Left ventricle myocardium superior (tissue), 1 donor: ENCODE data around the gene TAF4. TPM values are rescaled to one million over a fixed set of nuclear protein-coding genes. Genes with fewer than 3 reads are reported as not detected.
"Not testable (repeated sequence)": the region's sequence is repeated elsewhere in the genome, so short reads cannot be mapped to it uniquely, and the experiment has no call there.

Experiments
- ATAC-seq: fragments of 200-7000 bp; cut with Tn5 transposase; one replicate; pipeline ENCODE4 v1.9.1; 2020; ENCODE audit warnings: mild to moderate bottlenecking, moderate library complexity
- DNase-seq: peaks from one replicate; pipeline ENCODE4 v3.0.0-alpha.2; 2020
- intact Hi-C: fragments of 100-400 bp; cut with micrococcal nuclease; formaldehyde crosslinking; loops from one replicate; pipeline ENCODE4 v1.11.0; 2022
- total RNA-seq: library from RNA; stranded (reverse); fragmentation: NEBNext Ultra II Directional; extraction: Animal tissue kit (Norgen Biotek cat#: 25700); gene quantifications from one replicate; pipeline ENCODE4 v1.2.1, GENCODE V29; 2021
- donor health status: DM: no; HTN: yes; CAD: no; lungs with severe emphysema.

TAF4 gene
- total RNA-seq, 1 donor from 2014 or later, result 11.2 TPM

GRCh38 chr20:62060631-62061541 lies 4.8 kb downstream of the TAF4 start:
- DNase-seq, result no peak
- no peak for ATAC-seq
- intact Hi-C loops, result loop anchor here (10.0 kb wide), 1 partner anchor 64 kb away; the partner anchor contains the start of gene LSM14B

GRCh38 chr20:62059920-62060630 lies 5.6 kb downstream of the TAF4 start:
- no peak for DNase-seq
- no peak for ATAC-seq
- intact Hi-C loops, result loop anchor here (10.0 kb wide), 1 partner anchor 65 kb away; the partner anchor contains the start of gene LSM14B

GRCh38 chr20:62059401-62059800 lies 6.3 kb downstream of the TAF4 start:
- DNase-seq, result no peak
- ATAC-seq, result no peak
- intact Hi-C loops, result no loop called here

GRCh38 chr20:62058941-62059340 lies 6.7 kb downstream of the TAF4 start:
- no peak for ATAC-seq

GRCh38 chr20:62056975-62057374 lies 8.7 kb downstream of the TAF4 start:
- ATAC-seq (no peak), DNase-seq (no peak)
- intact Hi-C loops, result no loop called here

More at GRCh38 chr20:62058941-62059340, 6.7 kb downstream of the TAF4 start:
- intact Hi-C loops, result no loop called here
- DNase-seq, result no peak

- ATAC-seq, result no peak
- no peak for DNase-seq
- intact Hi-C loops, result no loop called here
These were observed 9.3 kb downstream of the TAF4 start for GRCh38 chr20:62056377-62056776.

- ATAC-seq, DNase-seq, intact Hi-C loops: not testable (repeated sequence)
These were observed 9.9 kb downstream of the TAF4 start for GRCh38 chr20:62055862-62056115.

GRCh38 chr20:62055106-62055861 lies 10.4 kb downstream of the TAF4 start:
- intact Hi-C loops, result no loop called here
- DNase-seq, result no peak

GRCh38 chr20:62054451-62054953 lies 11.2 kb downstream of the TAF4 start:
- ATAC-seq (no peak), DNase-seq (no peak)
- intact Hi-C loops, result no loop called here

More at GRCh38 chr20:62055106-62055861, 10.4 kb downstream of the TAF4 start:
- no peak for ATAC-seq

GRCh38 chr20:62053465-62054196 lies 12.1 kb downstream of the TAF4 start:
- no peak for DNase-seq
- intact Hi-C loops, result no loop called here
- no peak for ATAC-seq

- intact Hi-C loops, result no loop called here
- DNase-seq (no peak), ATAC-seq (no peak)
These were observed 12.7 kb downstream of the TAF4 start for GRCh38 chr20:62052842-62053464.

- intact Hi-C loops, result no loop called here
- ATAC-seq, result no peak
- no peak for DNase-seq
These were observed 13.3 kb downstream of the TAF4 start for GRCh38 chr20:62052336-62052841.

GRCh38 chr20:62051546-62052255 lies 14.0 kb downstream of the TAF4 start:
- DNase-seq (no peak), ATAC-seq (no peak)
- intact Hi-C loops, result no loop called here

GRCh38 chr20:62051144-62051543 lies 14.5 kb downstream of the TAF4 start:
- DNase-seq (no peak), ATAC-seq (peak; percentile 47)
- intact Hi-C loops, result no loop called here

GRCh38 chr20:62050166-62051120 lies 15.2 kb downstream of the TAF4 start:
- ATAC-seq (peak; percentile 44), DNase-seq (no peak)
- intact Hi-C loops, result no loop called here

- ATAC-seq (no peak), DNase-seq (no peak)
- intact Hi-C loops, result no loop called here
These were observed 16.1 kb downstream of the TAF4 start for GRCh38 chr20:62049342-62050165.
